PC-3 (cell line): ENCODE data around the gene GINS2.

Experiments
- CTCF ChIP-seq: fragments of 300-600 bp; sonication (generic); conservative IDR thresholded peaks from 2 replicates; pipeline ENCODE4 v1.5.1; 2017; ENCODE audit warnings: antibody characterized with exemption, low read depth, mild to moderate bottlenecking, low read length
- EZH2 ChIP-seq: fragments of 300-600 bp; sonication (generic); IDR thresholded peaks from one replicate; pipeline ENCODE4 v1.6.1; 2017; ENCODE audit warnings: antibody characterized with exemption, mild to moderate bottlenecking, low read length; ENCODE audit not compliant: unreplicated experiment
- EZH2phosphoT487 ChIP-seq: fragments of 300-600 bp; sonication (generic); IDR thresholded peaks from 2 replicates; pipeline ENCODE4 v1.6.1; 2018; ENCODE audit warnings: mild to moderate bottlenecking, antibody characterized with exemption, low read length, borderline replicate concordance

GRCh38 chr16:85631802-85632393 lies 56.9 kb downstream of the GINS2 start:
- peak; percentile 36; the same call in 1 of the 2 replicates for TF ChIP-seq CTCF
- no peak for TF ChIP-seq EZH2
- no peak for TF ChIP-seq EZH2phosphoT487
